Neural progenitor cell (in vitro differentiated cells): ENCODE measurements around the gene DNAH14. TPM values are rescaled to one million over a fixed set of nuclear protein-coding genes. Genes with fewer than 3 reads are reported as not detected.

Experiments
- DNase-seq: peaks from one replicate; pipeline ENCODE4 v3.0.0-alpha.2; 2016; ENCODE audit warnings: low spot score
- H2AFZ ChIP-seq: fragments of 200-600 bp; sonication (generic); replicated peaks from 2 replicates; pipeline ENCODE4 v1.6.1; 2016; ENCODE audit warnings: antibody characterized with exemption
- H3F3A ChIP-seq: fragments of 200-600 bp; sonication (generic); 2 replicates; pipeline ENCODE4 v1.6.1; 2016; ENCODE audit warnings: antibody characterized with exemption, low read depth
- H3K27ac ChIP-seq: fragments of 200-600 bp; sonication (generic); 2 replicates; pipeline ENCODE4 v1.5.1; 2016; ENCODE audit warnings: mild to moderate bottlenecking
- H3K27me3 ChIP-seq: fragments of 200-600 bp; sonication (generic); 2 replicates; pipeline ENCODE4 v1.6.1; 2016; ENCODE audit warnings: mild to moderate bottlenecking, moderate library complexity
- H3K36me3 ChIP-seq: fragments of 200-600 bp; sonication (generic); 2 replicates; pipeline ENCODE4 v1.5.1; 2016
- H3K4me1 ChIP-seq: fragments of 200-600 bp; sonication (generic); 2 replicates; pipeline ENCODE4 v1.6.1; 2016; ENCODE audit warnings: mixed run types
- H3K4me2 ChIP-seq: fragments of 200-600 bp; sonication (generic); 2 replicates; pipeline ENCODE4 v1.6.1; 2016
- H3K4me3 ChIP-seq: fragments of 200-600 bp; sonication (generic); 2 replicates; pipeline ENCODE4 v1.5.1; 2016
- H3K79me2 ChIP-seq: fragments of 200-600 bp; sonication (generic); 2 replicates; pipeline ENCODE4 v1.6.1; 2016; ENCODE audit warnings: low read depth
- H3K9ac ChIP-seq: fragments of 200-600 bp; sonication (generic); 2 replicates; pipeline ENCODE4 v1.6.1; 2016
- H3K9me3 ChIP-seq: fragments of 200-600 bp; sonication (generic); 2 replicates; pipeline ENCODE4 v1.5.1; 2016; ENCODE audit warnings: low read depth
- H4K20me1 ChIP-seq: fragments of 200-600 bp; sonication (generic); 2 replicates; pipeline ENCODE4 v1.6.1; 2016; ENCODE audit warnings: low read depth
- H3K27ac Mint-ChIP-seq: 3 replicates; pipeline ENCODE4 v1.8.0; 2021; ENCODE audit warnings: mixed read lengths
- H3K27me3 Mint-ChIP-seq: 2 replicates; pipeline ENCODE4 v1.8.0; 2022; ENCODE audit warnings: low read depth, mild to moderate bottlenecking, inconsistent platforms, moderate library complexity, mixed read lengths; ENCODE audit not compliant: insufficient read depth
- H3K36me3 Mint-ChIP-seq: 3 replicates; pipeline ENCODE4 v1.8.0; 2021; ENCODE audit warnings: mixed read lengths
- H3K4me1 Mint-ChIP-seq: 3 replicates; pipeline ENCODE4 v1.8.0; 2021; ENCODE audit warnings: mixed read lengths
- H3K4me3 Mint-ChIP-seq: 3 replicates; pipeline ENCODE4 v1.8.0; 2021; ENCODE audit warnings: mild to moderate bottlenecking, moderate library complexity, mixed read lengths
- H3K9me3 Mint-ChIP-seq: 3 replicates; pipeline ENCODE4 v1.8.0; 2020; ENCODE audit warnings: mixed read lengths
- EZH2 ChIP-seq: fragments of 200-600 bp; sonication (generic); IDR thresholded peaks from 2 replicates; pipeline ENCODE4 v1.6.1; 2017; ENCODE audit warnings: antibody characterized with exemption, mild to moderate bottlenecking, moderate library complexity
- EZH2phosphoT487 ChIP-seq: fragments of 200-600 bp; sonication (generic); IDR thresholded peaks from 2 replicates; pipeline ENCODE4 v1.6.1; 2017; ENCODE audit warnings: antibody characterized with exemption
- total RNA-seq: library from RNA; depleted of rRNA; stranded (reverse); fragments of >200 nt; gene quantifications from 2 replicates; pipeline ENCODE4 v1.2.3, GENCODE V29; 2015; ENCODE audit warnings: low replicate concordance
- TF ChIP-seq, protein P1 (sequence below): fragments of 200-600 bp; sonication (generic); IDR thresholded peaks from 2 replicates; pipeline ENCODE4 v1.5.1; 2017; ENCODE audit warnings: antibody characterized with exemption, mild to moderate bottlenecking

Gene DNAH14
- total RNA-seq, 1 donor from 2014 or later, result 118 TPM

GRCh38 chr1:225111000-225111399 is 181.5 kb downstream of the DNAH14 start:
- Mint-ChIP-seq H3K9me3 (peaks cover 4% of the 10 kb centered on the region), H3K4me1 (no peaks in the 10 kb centered on the region), H3K27ac (no peak overlapping the region), H3K4me3 (no peak overlapping the region), H3K27me3 (no peaks in the 10 kb centered on the region), H3K36me3 (peaks cover 3% of the 10 kb centered on the region)
- Histone ChIP-seq H3K9me3 (no peaks in the 10 kb centered on the region), H3K79me2 (no peaks in the 10 kb centered on the region), H3K4me3 (no peak overlapping the region), H3K27ac (no peak overlapping the region), H4K20me1 (no peaks in the 10 kb centered on the region), H3K9ac (no peak overlapping the region), H2AFZ (no peak overlapping the region), H3K36me3 (no peaks in the 10 kb centered on the region), H3K4me2 (no peak overlapping the region), H3K27me3 (no peaks in the 10 kb centered on the region), H3F3A (no peaks in the 10 kb centered on the region), H3K4me1 (no peaks in the 10 kb centered on the region)
- no peak for TF ChIP-seq EZH2phosphoT487
- TF ChIP-seq EZH2, result no peak
- TF ChIP-seq, protein P1, sequence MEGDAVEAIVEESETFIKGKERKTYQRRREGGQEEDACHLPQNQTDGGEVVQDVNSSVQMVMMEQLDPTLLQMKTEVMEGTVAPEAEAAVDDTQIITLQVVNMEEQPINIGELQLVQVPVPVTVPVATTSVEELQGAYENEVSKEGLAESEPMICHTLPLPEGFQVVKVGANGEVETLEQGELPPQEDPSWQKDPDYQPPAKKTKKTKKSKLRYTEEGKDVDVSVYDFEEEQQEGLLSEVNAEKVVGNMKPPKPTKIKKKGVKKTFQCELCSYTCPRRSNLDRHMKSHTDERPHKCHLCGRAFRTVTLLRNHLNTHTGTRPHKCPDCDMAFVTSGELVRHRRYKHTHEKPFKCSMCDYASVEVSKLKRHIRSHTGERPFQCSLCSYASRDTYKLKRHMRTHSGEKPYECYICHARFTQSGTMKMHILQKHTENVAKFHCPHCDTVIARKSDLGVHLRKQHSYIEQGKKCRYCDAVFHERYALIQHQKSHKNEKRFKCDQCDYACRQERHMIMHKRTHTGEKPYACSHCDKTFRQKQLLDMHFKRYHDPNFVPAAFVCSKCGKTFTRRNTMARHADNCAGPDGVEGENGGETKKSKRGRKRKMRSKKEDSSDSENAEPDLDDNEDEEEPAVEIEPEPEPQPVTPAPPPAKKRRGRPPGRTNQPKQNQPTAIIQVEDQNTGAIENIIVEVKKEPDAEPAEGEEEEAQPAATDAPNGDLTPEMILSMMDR, result no peak
- no peak for DNase-seq

- H3K4me3 Mint-ChIP-seq, result no peak overlapping the region
Observed at GRCh38 chr1:225113265-225113664, 183.8 kb downstream of the DNAH14 start.

GRCh38 chr1:225114354-225114990 is 185.0 kb downstream of the DNAH14 start:
- no peaks in the 10 kb centered on the region for H3K27me3 ChIP-seq
- no peaks in the 10 kb centered on the region for H3K36me3 Mint-ChIP-seq
- no peaks in the 10 kb centered on the region for H3K4me1 ChIP-seq
- H3K4me2 ChIP-seq, result no peak overlapping the region
- no peaks in the 10 kb centered on the region for H3F3A ChIP-seq
- no peaks in the 10 kb centered on the region for H3K36me3 ChIP-seq
- no peak overlapping the region for H2AFZ ChIP-seq
- H3K9ac ChIP-seq, result no peak overlapping the region
- no peaks in the 10 kb centered on the region for H4K20me1 ChIP-seq
- H3K27me3 Mint-ChIP-seq, result no peaks in the 10 kb centered on the region
- no peaks in the 10 kb centered on the region for H3K79me2 ChIP-seq
- H3K9me3 ChIP-seq, result no peaks in the 10 kb centered on the region
- TF ChIP-seq EZH2 (no peak), EZH2phosphoT487 (no peak)
- TF ChIP-seq, protein P1, result no peak
- H3K4me1 Mint-ChIP-seq, result no peaks in the 10 kb centered on the region
- no peak overlapping the region for H3K4me3 Mint-ChIP-seq
- H3K27ac Mint-ChIP-seq, result no peak overlapping the region
- no peak overlapping the region for H3K27ac ChIP-seq
- H3K4me3 ChIP-seq, result no peak overlapping the region
- no peak for DNase-seq
- H3K9me3 Mint-ChIP-seq, result no peaks in the 10 kb centered on the region

More at GRCh38 chr1:225113265-225113664, 183.8 kb downstream of the DNAH14 start:
- H3K4me1 Mint-ChIP-seq, result no peaks in the 10 kb centered on the region
- Histone ChIP-seq H3K27ac (no peak overlapping the region), H3F3A (no peaks in the 10 kb centered on the region), H3K4me3 (no peak overlapping the region), H3K9me3 (no peaks in the 10 kb centered on the region), H3K4me2 (no peak overlapping the region), H3K4me1 (no peaks in the 10 kb centered on the region), H3K9ac (no peak overlapping the region), H3K79me2 (no peaks in the 10 kb centered on the region), H3K36me3 (no peaks in the 10 kb centered on the region), H2AFZ (no peak overlapping the region), H3K27me3 (no peaks in the 10 kb centered on the region), H4K20me1 (no peaks in the 10 kb centered on the region)
- TF ChIP-seq, protein P1, result no peak
- no peak for TF ChIP-seq EZH2
- TF ChIP-seq EZH2phosphoT487, result no peak
- no peak overlapping the region for H3K27ac Mint-ChIP-seq
- no peak for DNase-seq
- H3K27me3 Mint-ChIP-seq, result no peaks in the 10 kb centered on the region
- no peaks in the 10 kb centered on the region for H3K36me3 Mint-ChIP-seq
- no peaks in the 10 kb centered on the region for H3K9me3 Mint-ChIP-seq
